DMS153 (cell line): ENCODE data around the gene GDI1.
A peak's percentile ranks its signal among the peaks of the same experiment; 100 is the strongest.
"Not testable (repeated sequence)": the region's sequence is repeated elsewhere in the genome, so short reads cannot be mapped to it uniquely, and the experiment has no call there.

Source experiments
- DNase-seq: peaks from one replicate; lab custom pipeline; 2025; lab: John Stamatoyannopoulos, UW

Gene GDI1

GRCh38 chrX:154436983-154437752 lies at the start of gene GDI1:
GDI1 (plus strand) TSS chrX:154437154; CDS start chrX:154437255, 101 bp downstream.
- peak; percentile 22 for DNase-seq

GRCh38 chrX:154388094-154388493 lies 48.9 kb upstream of the GDI1 start:
- DNase-seq, result not testable (repeated sequence)

- DNase-seq, result not testable (repeated sequence)
Observed at GRCh38 chrX:154388649-154389048, 48.3 kb upstream of the GDI1 start.

- DNase-seq, result not testable (repeated sequence)
Observed at GRCh38 chrX:154389812-154390747, 46.9 kb upstream of the GDI1 start.

- DNase-seq, result not testable (repeated sequence)
Observed at GRCh38 chrX:154396363-154396762, 40.6 kb upstream of the GDI1 start.

- peak; percentile 50 for DNase-seq
Observed at GRCh38 chrX:154396973-154397887, 39.7 kb upstream of the GDI1 start.

GRCh38 chrX:154397888-154398667 lies 38.9 kb upstream of the GDI1 start, which contains the start of gene RPL10:
RPL10 (plus strand) TSS chrX:154398377; CDS start chrX:154398520, 143 bp downstream.
- DNase-seq, result peak; percentile 98

GRCh38 chrX:154398668-154399526 lies 38.1 kb upstream of the GDI1 start:
- peak; percentile 80 for DNase-seq

GRCh38 chrX:154399527-154400368 lies 37.2 kb upstream of the GDI1 start:
- DNase-seq, result no peak

GRCh38 chrX:154400369-154400817 lies 36.6 kb upstream of the GDI1 start:
- not testable (repeated sequence) for DNase-seq

- no peak for DNase-seq
Observed at GRCh38 chrX:154401045-154401799, 35.7 kb upstream of the GDI1 start.

GRCh38 chrX:154401918-154402621 lies 34.9 kb upstream of the GDI1 start:
- DNase-seq, result no peak

- no peak for DNase-seq
Observed at GRCh38 chrX:154402622-154403127, 34.3 kb upstream of the GDI1 start.

GRCh38 chrX:154403192-154403591 lies 33.8 kb upstream of the GDI1 start:
- DNase-seq, result no peak

GRCh38 chrX:154403858-154404257 lies 33.1 kb upstream of the GDI1 start:
- DNase-seq, result no peak

- DNase-seq, result no peak
Observed at GRCh38 chrX:154404625-154405192, 32.2 kb upstream of the GDI1 start.
